Measurements from ENCODE around the gene PCNX4.

GRCh38 chr14:60079723-60080122 lies 12.0 kb upstream of the PCNX4 start:
- no peak for TF ChIP-seq TAF1 (IDR thresholded peaks at IDR 0.05; ENCODE audit: borderline replicate concordance, insufficient read depth, low read length)
- no peak for TF ChIP-seq REST (IDR thresholded peaks at IDR 0.05; ENCODE audit: insufficient read depth in 1 of 2, low read depth in 2 of 2, low read length in 2 of 2)
- TF ChIP-seq POLR2AphosphoS5 (IDR thresholded peaks at IDR 0.05; ENCODE audit: low read depth, low read length) = no peak

Measured in PFSK-1 (cell line).